Mammary epithelial cell (primary cell): ENCODE results near the gene SMAD4.

Experiments used
- EZH2 ChIP-seq: IDR thresholded peaks from 2 replicates; pipeline ENCODE4 v1.6.1; 2012; ENCODE audit warnings: low read length, inconsistent platforms, borderline replicate concordance
- TF ChIP-seq, protein P1 (sequence below), 2 donors: IDR thresholded peaks in 1 of 2; conservative IDR thresholded peaks in 1 of 2; 2 replicates each; pipeline ENCODE4 v1.5.1; 2011 to 2012; ENCODE audit warnings: inconsistent platforms in 2 of 2, low read length in 2 of 2, mild to moderate bottlenecking in 2 of 2, control low read depth in 1 of 2, low read depth in 1 of 2; ENCODE audit not compliant: insufficient read depth in 1 of 2; ENCODE audit errors: extremely low read depth in 1 of 2

DNA sequence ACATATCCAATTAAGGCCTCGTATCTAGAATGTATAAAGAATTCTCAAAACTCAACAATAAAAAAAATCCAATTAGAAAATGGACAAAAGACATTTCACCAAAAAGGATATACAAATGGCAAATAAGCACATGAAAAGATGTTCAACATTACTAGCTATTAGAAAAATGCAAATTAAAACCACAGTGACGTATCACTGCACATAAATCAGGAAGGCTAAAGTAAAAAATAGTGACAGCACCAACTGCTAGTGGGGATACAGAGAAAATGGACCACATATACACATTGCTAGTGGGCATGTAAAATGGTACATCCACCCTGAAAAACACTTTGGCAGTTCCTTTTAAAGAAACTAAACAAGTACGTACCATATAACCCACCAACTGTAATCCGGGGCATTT, 59.7 kb downstream of the SMAD4 start:
- TF ChIP-seq, protein P1, sequence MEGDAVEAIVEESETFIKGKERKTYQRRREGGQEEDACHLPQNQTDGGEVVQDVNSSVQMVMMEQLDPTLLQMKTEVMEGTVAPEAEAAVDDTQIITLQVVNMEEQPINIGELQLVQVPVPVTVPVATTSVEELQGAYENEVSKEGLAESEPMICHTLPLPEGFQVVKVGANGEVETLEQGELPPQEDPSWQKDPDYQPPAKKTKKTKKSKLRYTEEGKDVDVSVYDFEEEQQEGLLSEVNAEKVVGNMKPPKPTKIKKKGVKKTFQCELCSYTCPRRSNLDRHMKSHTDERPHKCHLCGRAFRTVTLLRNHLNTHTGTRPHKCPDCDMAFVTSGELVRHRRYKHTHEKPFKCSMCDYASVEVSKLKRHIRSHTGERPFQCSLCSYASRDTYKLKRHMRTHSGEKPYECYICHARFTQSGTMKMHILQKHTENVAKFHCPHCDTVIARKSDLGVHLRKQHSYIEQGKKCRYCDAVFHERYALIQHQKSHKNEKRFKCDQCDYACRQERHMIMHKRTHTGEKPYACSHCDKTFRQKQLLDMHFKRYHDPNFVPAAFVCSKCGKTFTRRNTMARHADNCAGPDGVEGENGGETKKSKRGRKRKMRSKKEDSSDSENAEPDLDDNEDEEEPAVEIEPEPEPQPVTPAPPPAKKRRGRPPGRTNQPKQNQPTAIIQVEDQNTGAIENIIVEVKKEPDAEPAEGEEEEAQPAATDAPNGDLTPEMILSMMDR (conservative IDR thresholded peaks at IDR 0.05 in 1 of 2, IDR thresholded peaks at IDR 0.05 in 1 of 2; ENCODE audit: extremely low read depth in 1 of 2, insufficient read depth in 1 of 2, low read depth in 1 of 2, low read length in 2 of 2): no peak
- no peak for TF ChIP-seq EZH2
